Myocyte (in vitro differentiated cells): ENCODE measurements around the gene SEC14L1. TPM values are rescaled to one million over a fixed set of nuclear protein-coding genes. Genes with fewer than 3 reads are reported as not detected.

ENCODE experiments used
- DNase-seq: peaks from one replicate; pipeline ENCODE4 v3.0.0-alpha.2; 2012; ENCODE audit warnings: low read depth
- total RNA-seq: library from RNA; depleted of rRNA; stranded (reverse); fragments of >200 nt; gene quantifications from 2 replicates; pipeline ENCODE4 v1.2.3, GENCODE V29; 2014

The SEC14L1 gene
- total RNA-seq, 1 donor from 2014 or later: 71.1 TPM

- no peak for DNase-seq
These were observed 20.2 kb downstream of the SEC14L1 start for GRCh38 chr17:77160875-77161530.

DNA sequence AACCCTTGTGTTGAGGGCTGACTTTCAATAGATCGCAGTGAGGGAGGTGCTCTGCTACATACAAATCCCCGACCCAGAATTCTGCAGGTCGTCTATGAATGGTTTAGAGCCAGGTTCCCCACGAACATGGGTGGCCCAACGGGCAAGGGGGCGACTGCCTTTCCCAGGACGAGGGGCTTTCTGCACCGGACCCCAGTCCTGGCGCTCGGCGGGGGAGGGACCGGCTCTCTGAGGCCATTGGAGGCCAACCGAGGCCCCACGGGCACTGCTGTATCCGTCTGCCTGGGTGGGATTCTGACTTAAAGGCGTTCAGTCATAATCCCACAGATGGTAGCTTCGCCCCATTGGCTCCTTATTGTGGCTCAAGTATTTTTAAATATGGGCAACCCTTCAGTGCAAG lies 21.2 kb downstream of the SEC14L1 start:
- DNase-seq: no peak

GRCh38 chr17:77163001-77163400 lies 22.2 kb downstream of the SEC14L1 start:
- no peak for DNase-seq

- DNase-seq: no peak
These were observed 22.9 kb downstream of the SEC14L1 start for GRCh38 chr17:77163511-77164280.

DNA sequence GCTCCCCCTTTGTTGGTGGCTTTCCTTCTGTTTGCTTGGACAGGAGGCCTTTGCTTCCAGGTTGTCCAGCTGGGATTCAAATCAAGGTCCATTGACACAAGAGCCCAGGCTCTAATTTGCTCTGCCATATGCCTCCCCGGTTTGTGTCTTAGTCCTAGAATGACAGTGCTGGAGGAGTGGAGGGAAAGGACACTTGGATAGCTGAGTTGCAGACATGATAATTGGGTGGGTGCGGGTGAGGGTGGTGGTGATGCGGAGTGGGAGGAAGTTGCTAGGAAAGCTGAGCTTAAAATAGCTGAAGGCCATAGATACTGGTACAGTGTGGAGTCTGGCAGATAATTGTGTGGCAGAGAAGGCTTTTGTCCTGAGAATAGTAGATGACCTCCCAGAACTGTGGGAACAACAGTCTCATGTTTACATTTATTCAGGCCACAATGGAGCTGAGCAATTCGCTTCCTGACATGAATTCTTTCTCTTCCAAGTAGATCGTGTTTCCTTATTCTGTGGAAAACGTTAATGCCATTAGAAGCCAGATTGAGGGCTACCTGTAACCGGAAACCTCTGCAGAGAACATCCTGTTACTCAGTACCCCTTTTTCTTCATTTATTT lies 23.8 kb downstream of the SEC14L1 start:
- DNase-seq: peak; percentile 28

- DNase-seq: no peak
These were observed 24.8 kb downstream of the SEC14L1 start for GRCh38 chr17:77165577-77165976.

GRCh38 chr17:77167472-77168306 lies 26.9 kb downstream of the SEC14L1 start:
- DNase-seq: no peak

DNA sequence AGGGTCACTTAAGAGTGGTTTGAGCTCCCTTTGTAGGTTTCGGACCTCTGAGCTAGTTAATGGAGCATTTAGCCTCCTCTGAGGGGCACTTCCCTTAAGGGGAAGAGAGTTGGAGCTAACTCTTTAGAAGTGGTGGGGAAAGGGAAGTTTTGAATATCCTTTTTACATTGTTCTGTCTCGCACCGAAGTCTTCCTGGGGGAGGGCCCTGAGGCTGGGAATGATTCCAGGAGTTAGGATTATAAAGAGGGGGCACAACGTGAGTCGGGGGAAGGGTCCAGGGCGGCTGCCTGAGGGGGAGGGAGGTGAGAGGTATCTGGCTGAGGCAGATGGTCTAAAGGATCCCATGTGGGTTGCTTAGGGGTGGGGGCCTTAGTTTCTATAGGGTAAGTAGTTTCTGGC lies 32.3 kb downstream of the SEC14L1 start:
- no peak for DNase-seq

DNA sequence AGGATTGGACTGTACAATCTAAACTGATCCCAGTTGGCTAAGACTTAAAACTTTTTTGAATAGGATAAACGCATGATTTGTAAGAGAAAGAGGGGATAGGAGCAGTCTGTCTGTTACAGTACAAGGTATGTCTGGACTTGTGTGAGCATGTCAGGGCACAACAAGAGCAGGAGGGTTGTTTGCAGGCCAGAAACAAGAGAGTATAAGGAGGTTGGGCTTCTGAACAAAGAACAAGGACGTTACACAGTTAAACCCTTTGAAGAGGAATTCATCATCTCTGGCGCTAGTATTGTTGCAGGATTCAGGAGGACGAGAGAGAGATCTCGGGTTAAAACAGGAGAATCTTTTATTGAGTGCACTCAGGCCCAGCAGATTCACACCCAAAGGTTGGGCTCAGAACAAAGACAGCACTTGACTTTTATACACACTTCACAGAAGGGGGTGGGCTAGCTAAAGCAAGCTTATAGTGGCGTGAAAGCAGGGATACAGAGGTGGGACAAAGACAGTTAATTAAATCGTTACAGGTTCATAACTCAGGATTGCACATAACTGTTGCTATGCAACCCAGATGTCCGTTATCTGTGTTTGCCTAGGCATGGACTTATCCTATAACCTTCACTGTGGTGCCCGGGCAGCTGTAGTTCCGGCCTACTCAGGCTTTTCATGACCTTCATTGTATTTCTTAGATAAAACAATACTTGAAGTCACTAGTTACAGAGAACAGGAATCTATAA lies 34.3 kb downstream of the SEC14L1 start:
- no peak for DNase-seq

- DNase-seq: no peak
These were observed 36.4 kb downstream of the SEC14L1 start for GRCh38 chr17:77177002-77177741.

DNA sequence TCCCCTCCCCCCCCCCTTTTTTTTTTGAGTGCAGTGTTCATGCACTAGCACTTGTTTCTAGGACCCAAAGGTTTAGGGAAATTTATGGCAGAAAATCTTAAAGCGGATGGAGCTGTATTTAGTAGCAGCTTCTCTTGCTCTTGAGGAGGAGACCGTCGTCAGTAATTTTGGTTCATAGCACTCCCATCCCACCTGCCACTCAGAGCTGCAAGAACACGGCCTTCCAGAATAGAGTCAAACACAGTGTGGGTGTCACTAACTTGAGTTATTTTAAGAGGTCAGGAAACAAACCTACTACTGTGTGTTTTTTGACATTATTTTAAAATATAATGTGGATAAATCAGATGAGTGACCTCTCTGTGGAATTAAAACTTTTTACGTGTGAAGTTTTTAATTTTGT lies 37.3 kb downstream of the SEC14L1 start:
- no peak for DNase-seq

DNA sequence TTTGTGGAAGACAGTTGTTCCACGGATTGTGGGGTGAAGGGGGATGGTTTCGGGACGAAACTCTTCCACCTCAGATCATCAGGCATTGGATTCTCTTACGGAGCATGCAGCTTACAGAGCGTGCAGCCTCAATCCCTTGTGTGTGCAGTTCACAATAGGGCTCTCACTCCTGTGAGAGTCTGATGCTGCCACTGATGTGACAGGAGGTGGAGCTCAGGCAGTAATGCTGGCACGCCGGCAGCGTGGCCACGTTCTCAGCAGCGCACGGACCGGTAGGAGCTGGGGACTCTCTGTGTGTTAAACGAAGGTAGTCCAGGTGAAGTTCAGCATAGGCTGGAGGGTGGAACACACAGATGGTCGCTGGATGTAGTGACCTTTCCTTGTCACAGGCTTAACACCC lies 37.8 kb downstream of the SEC14L1 start:
- DNase-seq: no peak

DNA sequence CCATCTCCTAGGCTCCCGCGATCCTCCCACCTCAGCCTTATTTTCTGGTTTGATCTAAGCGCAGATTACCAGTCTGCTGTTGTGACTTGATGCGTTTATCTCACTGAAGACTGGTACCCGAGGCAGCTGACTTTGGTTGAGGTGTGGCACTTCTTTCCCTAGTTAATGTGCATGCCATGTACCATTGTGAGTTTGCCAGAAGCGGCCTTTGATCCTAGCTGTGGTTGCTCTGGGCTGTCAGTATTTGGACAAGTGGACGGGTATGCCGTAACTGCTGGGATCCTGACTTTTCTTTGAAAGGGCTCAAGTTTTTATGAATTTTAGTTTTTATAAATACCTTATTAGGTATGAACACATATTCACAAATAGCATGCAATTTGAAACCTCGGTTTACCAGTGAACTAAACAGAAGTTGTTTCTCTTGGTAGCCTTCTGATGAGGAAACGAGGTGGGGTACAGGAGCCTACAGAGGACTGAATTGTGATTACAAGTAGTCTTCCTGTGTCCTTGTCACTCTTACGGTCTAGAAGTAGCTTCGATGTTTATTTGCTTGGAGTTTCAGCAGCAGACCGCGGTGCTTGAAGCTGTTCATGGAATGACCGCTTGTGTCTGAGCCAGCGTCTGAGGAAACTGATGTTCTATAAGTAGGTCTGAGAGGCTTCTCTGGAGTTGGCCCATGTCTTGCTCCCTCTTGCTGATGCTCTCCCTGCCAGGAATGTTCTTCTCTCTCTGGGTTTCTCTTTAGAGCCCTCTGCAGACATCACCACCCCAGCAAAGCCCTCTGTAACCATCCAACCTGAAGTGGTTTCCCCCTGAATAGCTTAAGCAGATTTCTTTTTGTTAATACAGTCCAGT lies 40.0 kb downstream of the SEC14L1 start:
- no peak for DNase-seq

GRCh38 chr17:77182205-77183172 lies 41.7 kb downstream of the SEC14L1 start:
- no peak for DNase-seq

DNA sequence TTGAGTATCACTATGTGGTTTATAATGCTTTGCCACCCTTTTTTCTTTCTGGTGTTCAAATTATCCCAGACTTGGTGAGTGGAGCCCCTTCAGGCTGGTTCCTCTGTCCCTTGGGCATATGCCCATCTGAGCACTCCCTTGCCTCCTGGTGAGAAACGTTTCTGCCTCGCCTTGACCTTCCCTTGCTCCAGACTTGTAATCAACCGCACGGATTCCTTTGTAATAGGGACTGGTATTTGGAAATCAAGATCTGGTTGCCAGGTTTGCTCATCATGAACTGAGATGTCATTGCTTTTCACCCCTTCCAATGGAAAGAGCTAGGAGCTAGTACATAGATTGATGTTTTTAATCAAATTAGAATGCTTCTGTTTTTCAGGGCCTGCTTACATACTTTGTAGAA lies 43.7 kb downstream of the SEC14L1 start:
- no peak for DNase-seq

DNA sequence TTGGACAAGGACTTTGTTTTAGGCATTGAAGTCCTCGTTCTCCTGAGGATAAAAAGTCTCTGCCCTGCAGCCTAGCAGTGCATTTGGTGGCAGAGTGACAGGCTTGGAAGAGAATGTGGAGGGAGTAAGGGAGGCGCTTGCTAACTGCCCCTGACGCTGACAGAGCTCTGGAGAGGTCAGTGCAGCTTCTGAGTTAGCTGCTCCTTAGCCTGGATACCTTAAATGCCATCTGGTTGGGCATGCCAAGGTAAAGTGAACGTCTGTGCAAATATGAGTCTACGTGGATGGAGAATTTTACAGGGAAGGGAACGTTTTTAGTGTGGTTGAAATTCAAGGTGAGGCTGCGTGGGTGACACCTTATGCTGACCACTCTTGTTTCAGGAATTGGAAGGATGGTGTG lies 44.4 kb downstream of the SEC14L1 start:
- no peak for DNase-seq

DNA sequence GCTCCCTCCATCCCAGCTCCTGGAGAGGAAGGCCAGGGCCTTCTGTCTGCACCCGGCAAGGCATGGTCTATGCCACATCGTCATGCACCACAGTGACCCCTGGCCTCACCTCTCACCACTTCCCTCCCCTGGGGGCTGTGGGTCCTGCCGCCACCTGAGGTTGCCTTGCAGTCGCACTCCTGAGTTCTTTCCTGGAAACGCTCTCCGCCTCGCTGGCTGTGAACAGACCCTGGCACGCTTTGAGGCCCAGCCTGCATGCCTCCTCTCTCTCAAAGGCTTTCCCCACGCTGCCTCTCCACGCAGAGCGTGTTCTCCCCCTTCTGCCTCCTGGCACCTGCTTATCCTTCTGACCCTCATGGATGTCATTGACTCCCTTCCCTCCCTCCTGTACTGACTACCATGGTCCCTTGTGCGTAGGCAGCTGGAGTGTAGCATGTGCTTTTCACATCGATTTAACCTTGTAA lies 45.4 kb downstream of the SEC14L1 start:
- DNase-seq: no peak
